GM12878 (cell line): ENCODE measurements around the gene ECI1. TPM values are rescaled to one million over a fixed set of nuclear protein-coding genes. Genes with fewer than 3 reads are reported as not detected.

ENCODE experiments used
- ATAC-seq: fragments of 200-7000 bp; cut with Tn5 transposase; 3 replicates; pipeline ENCODE4 v1.9.1; 2020; ENCODE audit warnings: mild to moderate bottlenecking, moderate library complexity
- BruUV-seq: library from RNA; stranded (reverse); fragments of 400-500 nt; replicated peaks from 2 replicates; lab custom pipeline; 2021; lab: Mats Ljungman, UMichigan
- CTCF ChIA-PET: fragments of 300-600 bp; sonication (Branson Sonifier 250); formaldehyde crosslinking; extraction: SDS; loops from one replicate; lab custom pipeline; 2021; ENCODE audit warnings: inconsistent platforms; lab: Yijun Ruan, JAX
- POLR2A ChIA-PET: fragments of 350-600 bp; formaldehyde crosslinking; extraction: SDS; loops from one replicate; lab custom pipeline; 2021; ENCODE audit warnings: inconsistent platforms; lab: Charles Lee
- RAD21 ChIA-PET: fragments of 300-600 bp; sonication (Branson Sonifier 250); formaldehyde crosslinking; loops from one replicate; lab custom pipeline; 2023; ENCODE audit warnings: antibody characterized with exemption; ENCODE audit not compliant: unreplicated experiment; lab: Charles Lee
- SMC1A ChIA-PET: fragments of 300-600 bp; sonication (Branson Sonifier 250); formaldehyde crosslinking; loops from one replicate; lab custom pipeline; 2023; ENCODE audit not compliant: unreplicated experiment, uncharacterized antibody; lab: Charles Lee
- DNase-seq: peaks from one replicate; pipeline ENCODE4 v3.0.0-alpha.2; 2011; ENCODE audit warnings: low read depth, low spot score
- FAIRE-seq: peaks from 3 replicates; lab custom pipeline; 2011; peaks lifted over from hg19 to GRCh38; lab: Jason Lieb, UNC
- H2AFZ ChIP-seq: 2 replicates; pipeline ENCODE4 v1.6.0; 2011; ENCODE audit warnings: low read depth, low read length, control low read depth; ENCODE audit not compliant: control insufficient read depth
- H3K27ac ChIP-seq: 2 replicates; pipeline ENCODE4 v1.5.1; 2011; ENCODE audit warnings: control low read depth; ENCODE audit not compliant: control insufficient read depth, insufficient read depth
- H3K27me3 ChIP-seq, 2 experiments: replicated peaks in 1 of 2; 2 replicates each; pipeline versions ENCODE4 v1.6.0 to v1.6.1; 2011; ENCODE audit warnings: low read length in 1 of 2; ENCODE audit not compliant: control insufficient read depth in 2 of 2, insufficient read depth in 2 of 2
- H3K36me3 ChIP-seq, 2 experiments: 2 replicates each; pipeline ENCODE4 v1.5.1; 2011; ENCODE audit warnings: low read length in 1 of 2; ENCODE audit not compliant: control insufficient read depth in 2 of 2, insufficient read depth in 2 of 2
- H3K4me1 ChIP-seq: 2 replicates; pipeline ENCODE4 v1.6.1; 2011; ENCODE audit warnings: mild to moderate bottlenecking, low read length, moderate library complexity, mixed read lengths; ENCODE audit not compliant: control insufficient read depth, insufficient read depth
- H3K4me2 ChIP-seq: 2 replicates; pipeline ENCODE4 v1.6.0; 2011; ENCODE audit warnings: control low read depth; ENCODE audit not compliant: control insufficient read depth, insufficient read depth
- H3K4me3 ChIP-seq: fragments of 200-600 bp; sonication (generic); 2 replicates; pipeline ENCODE4 v1.5.1; 2016
- H3K79me2 ChIP-seq: 2 replicates; pipeline ENCODE4 v1.6.0; 2011; ENCODE audit warnings: low read length; ENCODE audit not compliant: control insufficient read depth, insufficient read depth
- H3K9ac ChIP-seq: 2 replicates; pipeline ENCODE4 v1.8.0; 2011; ENCODE audit warnings: low read length, control low read depth, mixed read lengths; ENCODE audit not compliant: control insufficient read depth, insufficient read depth
- H3K9me3 ChIP-seq: replicated peaks from 3 replicates; pipeline ENCODE4 v1.5.1; 2011; ENCODE audit warnings: mild to moderate bottlenecking, low read length; ENCODE audit not compliant: control insufficient read depth, insufficient read depth
- H4K20me1 ChIP-seq: 2 replicates; pipeline ENCODE4 v1.6.0; 2011; ENCODE audit not compliant: control insufficient read depth, insufficient read depth
- BMI1 ChIP-seq: fragments of 450-650 bp; IDR thresholded peaks from 2 replicates; pipeline ENCODE4 v1.6.1; 2016; ENCODE audit warnings: mild to moderate bottlenecking, moderate library complexity, borderline replicate concordance
- BRCA1 ChIP-seq: IDR thresholded peaks from 2 replicates; pipeline ENCODE4 v1.6.1; 2011; ENCODE audit warnings: low read depth, low read length, improper control_type of control experiment
- EED ChIP-seq: sonication (generic); IDR thresholded peaks from 2 replicates; pipeline ENCODE4 v1.6.1; 2016; ENCODE audit warnings: antibody characterized with exemption, low read depth
- HCFC1 ChIP-seq: fragments of 150-350 bp; IDR thresholded peaks from 2 replicates; pipeline ENCODE4 v1.6.1; 2014; ENCODE audit warnings: low read length
- NFXL1 ChIP-seq: fragments of 450-650 bp; IDR thresholded peaks from 2 replicates; pipeline ENCODE4 v1.6.1; 2017; ENCODE audit warnings: antibody characterized with exemption, mild to moderate bottlenecking, borderline replicate concordance
- NR2C2 ChIP-seq: IDR thresholded peaks from 2 replicates; pipeline ENCODE4 v1.6.1; 2011; ENCODE audit warnings: borderline replicate concordance, low read depth; ENCODE audit not compliant: control insufficient read depth, insufficient read length
- PAX8 ChIP-seq: fragments of 450-650 bp; IDR thresholded peaks from 2 replicates; pipeline ENCODE4 v1.6.1; 2017; ENCODE audit warnings: mild to moderate bottlenecking, moderate library complexity
- POLR2A ChIP-seq: IDR thresholded peaks from 2 replicates; pipeline ENCODE4 v1.6.1; 2011; ENCODE audit warnings: low read depth, mild to moderate bottlenecking, low read length
- POLR2AphosphoS5 ChIP-seq: IDR thresholded peaks from 2 replicates; pipeline ENCODE4 v1.6.1; 2011; ENCODE audit warnings: mild to moderate bottlenecking, low read length, inconsistent platforms
- ZNF207 ChIP-seq: fragments of 450-650 bp; IDR thresholded peaks from 2 replicates; pipeline ENCODE4 v1.6.1; 2014; ENCODE audit warnings: antibody characterized with exemption, mild to moderate bottlenecking, borderline replicate concordance
- ZNF274 ChIP-seq: IDR thresholded peaks from one replicate; pipeline ENCODE4 v1.8.0; 2011; ENCODE audit not compliant: insufficient read length, insufficient read depth
- ZZZ3 ChIP-seq: IDR thresholded peaks from 2 replicates; pipeline ENCODE4 v1.6.1; 2011; ENCODE audit warnings: low read depth; ENCODE audit not compliant: control insufficient read depth, insufficient read length
- WGBS: methylation state at CpG from one replicate; pipeline ENCODE4 v1.1.6; 2016; ENCODE audit warnings: low lambda C conversion rate; ENCODE audit not compliant: insufficient replicate concordance, insufficient coverage; ENCODE audit errors: missing lambda C conversion rate; 5-methylcytosine and 5-hydroxymethylcytosine counted together
- in situ Hi-C: fragments of 300-500 bp; cut with MboI; formaldehyde crosslinking; loops from 9 replicates; pipeline ENCODE4 v1.14.3; 2018; ENCODE audit warnings: mixed read lengths
- intact Hi-C: fragments of 100-400 bp; cut with micrococcal nuclease; formaldehyde crosslinking; loops from one replicate; pipeline ENCODE4 v1.14.2; 2022; ENCODE audit not compliant: unreplicated experiment
- polyA plus RNA-seq, 11 experiments: library from polyadenylated mRNA; depleted of rRNA in 4 of 11; unstranded in 6 of 11; stranded (reverse) in 5 of 11; fragments of >200 nt; fragmentation: Nextera tagmentation in 4 of 11; fragmentation: Illumina TruSeq in 1 of 11; extraction: Ambion mirVana in 4 of 11; extraction: Trizol in 1 of 11; gene quantifications; 1 replicate in 1 of 11; 2 replicates in 10 of 11; pipeline versions ENCODE4 v1.2.1 to v1.2.3, GENCODE V29; 2011 to 2016; ENCODE audit warnings: inconsistent platforms in 2 of 11, missing spikeins in 2 of 11, low read depth in 1 of 11
- total RNA-seq, 4 experiments: library from RNA; depleted of rRNA in 3 of 4; stranded (reverse); fragments of >200 nt in 3 of 4; fragmentation: Illumina TruSeq in 1 of 4; extraction: Trizol in 1 of 4; gene quantifications; 2 replicates each; pipeline versions ENCODE4 v1.2.1 to v1.2.3, GENCODE V29; 2013 to 2021
- TF ChIP-seq, protein P1 (sequence below): fragments of 450-650 bp; formaldehyde crosslinking; IDR thresholded peaks from 2 replicates; pipeline ENCODE4 v1.5.0; 2022; ENCODE audit warnings: mild to moderate bottlenecking, missing genetic modification characterization
- TF ChIP-seq, protein P2 (sequence below): fragments of 450-650 bp; IDR thresholded peaks from 2 replicates; pipeline ENCODE4 v1.6.1; 2017; ENCODE audit warnings: low read depth, mild to moderate bottlenecking, moderate library complexity
- TF ChIP-seq, protein P3 (sequence below): fragments of 450-650 bp; IDR thresholded peaks from 2 replicates; pipeline ENCODE4 v1.6.1; 2016; ENCODE audit warnings: mild to moderate bottlenecking

ECI1 gene
- total and polyA plus RNA-seq, 10 of the 15 experiments (the other 5 are each of a cell fraction or from before 2014, with no cell fraction given): 2.2 to 82.1 (median 24.8) TPM

DNA sequence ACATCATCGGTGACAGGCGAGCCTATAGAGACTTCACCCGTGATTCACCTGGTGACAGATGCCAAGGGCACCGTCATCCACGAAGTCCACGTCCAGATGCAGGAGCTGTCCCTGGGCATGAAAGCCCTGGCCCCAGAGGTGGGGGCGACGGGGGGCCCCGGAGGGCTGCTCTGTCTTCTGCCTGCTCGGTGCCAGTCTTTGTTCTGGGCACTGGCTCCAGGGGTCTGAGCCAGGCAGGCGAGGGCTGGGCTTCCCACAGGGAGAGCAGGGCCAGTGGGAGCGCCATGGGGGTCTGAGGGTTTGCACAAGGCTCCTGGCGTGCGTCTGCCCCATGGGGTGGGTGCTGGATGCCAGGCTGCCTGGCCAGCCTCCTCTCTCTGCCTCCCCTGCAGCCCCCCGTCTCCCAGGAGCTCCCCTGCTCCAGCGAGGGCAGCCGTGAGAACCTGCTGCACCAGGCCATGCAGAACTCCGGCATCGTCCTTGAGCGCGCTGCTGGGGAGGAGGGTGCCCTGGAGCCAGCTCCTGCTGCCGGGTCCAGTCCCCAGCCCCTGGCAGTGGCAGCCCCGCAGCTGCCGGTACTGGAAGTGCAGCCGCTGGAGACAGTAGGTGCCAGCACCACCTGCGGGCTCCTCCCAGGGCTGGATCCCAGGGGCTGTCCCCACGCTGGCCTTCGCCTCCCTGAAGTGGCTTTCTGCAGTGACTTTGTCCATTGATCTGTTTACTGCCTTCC is 18.2 kb downstream of the ECI1 start:
- Histone ChIP-seq H3K4me3 (no peak overlapping the region), H3K79me2 (no peaks in the 10 kb centered on the region), H2AFZ (no peak overlapping the region), H4K20me1 (no peaks in the 10 kb centered on the region), H3K4me1 (no peaks in the 10 kb centered on the region), H3K9me3 (no peaks in the 10 kb centered on the region)
- in situ Hi-C loops: no loop called here
- RAD21 ChIA-PET: no interaction called here
- FAIRE-seq (no peak), ATAC-seq (no peak; the same call in 2 of the 3 replicates), DNase-seq (no peak)
- SMC1A ChIA-PET: no interaction called here
- POLR2A ChIA-PET: no interaction called here
- CTCF ChIA-PET: no interaction called here
- 97% methylated on average over 28 of the region's 28 CpGs for WGBS
- intact Hi-C loops: no loop called here
- TF ChIP-seq BRCA1 (no peak), POLR2AphosphoS5 (0 out of 2 replicates have a peak, but pooled peaks have one; percentile 16), ZNF274 (no peak), EED (no peak), BMI1 (no peak), ZNF207 (no peak), ZZZ3 (no peak), HCFC1 (no peak), PAX8 (no peak), NR2C2 (no peak), NFXL1 (no peak), POLR2A (peak; percentile 26; the same call in 1 of the 2 replicates)
- TF ChIP-seq, protein P1, sequence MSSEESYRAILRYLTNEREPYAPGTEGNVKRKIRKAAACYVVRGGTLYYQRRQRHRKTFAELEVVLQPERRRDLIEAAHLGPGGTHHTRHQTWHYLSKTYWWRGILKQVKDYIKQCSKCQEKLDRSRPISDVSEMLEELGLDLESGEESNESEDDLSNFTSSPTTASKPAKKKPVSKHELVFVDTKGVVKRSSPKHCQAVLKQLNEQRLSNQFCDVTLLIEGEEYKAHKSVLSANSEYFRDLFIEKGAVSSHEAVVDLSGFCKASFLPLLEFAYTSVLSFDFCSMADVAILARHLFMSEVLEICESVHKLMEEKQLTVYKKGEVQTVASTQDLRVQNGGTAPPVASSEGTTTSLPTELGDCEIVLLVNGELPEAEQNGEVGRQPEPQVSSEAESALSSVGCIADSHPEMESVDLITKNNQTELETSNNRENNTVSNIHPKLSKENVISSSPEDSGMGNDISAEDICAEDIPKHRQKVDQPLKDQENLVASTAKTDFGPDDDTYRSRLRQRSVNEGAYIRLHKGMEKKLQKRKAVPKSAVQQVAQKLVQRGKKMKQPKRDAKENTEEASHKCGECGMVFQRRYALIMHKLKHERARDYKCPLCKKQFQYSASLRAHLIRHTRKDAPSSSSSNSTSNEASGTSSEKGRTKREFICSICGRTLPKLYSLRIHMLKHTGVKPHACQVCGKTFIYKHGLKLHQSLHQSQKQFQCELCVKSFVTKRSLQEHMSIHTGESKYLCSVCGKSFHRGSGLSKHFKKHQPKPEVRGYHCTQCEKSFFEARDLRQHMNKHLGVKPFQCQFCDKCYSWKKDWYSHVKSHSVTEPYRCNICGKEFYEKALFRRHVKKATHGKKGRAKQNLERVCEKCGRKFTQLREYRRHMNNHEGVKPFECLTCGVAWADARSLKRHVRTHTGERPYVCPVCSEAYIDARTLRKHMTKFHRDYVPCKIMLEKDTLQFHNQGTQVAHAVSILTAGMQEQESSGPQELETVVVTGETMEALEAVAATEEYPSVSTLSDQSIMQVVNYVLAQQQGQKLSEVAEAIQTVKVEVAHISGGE (CRISPR knock-in tag): no peak
- TF ChIP-seq, protein P2, sequence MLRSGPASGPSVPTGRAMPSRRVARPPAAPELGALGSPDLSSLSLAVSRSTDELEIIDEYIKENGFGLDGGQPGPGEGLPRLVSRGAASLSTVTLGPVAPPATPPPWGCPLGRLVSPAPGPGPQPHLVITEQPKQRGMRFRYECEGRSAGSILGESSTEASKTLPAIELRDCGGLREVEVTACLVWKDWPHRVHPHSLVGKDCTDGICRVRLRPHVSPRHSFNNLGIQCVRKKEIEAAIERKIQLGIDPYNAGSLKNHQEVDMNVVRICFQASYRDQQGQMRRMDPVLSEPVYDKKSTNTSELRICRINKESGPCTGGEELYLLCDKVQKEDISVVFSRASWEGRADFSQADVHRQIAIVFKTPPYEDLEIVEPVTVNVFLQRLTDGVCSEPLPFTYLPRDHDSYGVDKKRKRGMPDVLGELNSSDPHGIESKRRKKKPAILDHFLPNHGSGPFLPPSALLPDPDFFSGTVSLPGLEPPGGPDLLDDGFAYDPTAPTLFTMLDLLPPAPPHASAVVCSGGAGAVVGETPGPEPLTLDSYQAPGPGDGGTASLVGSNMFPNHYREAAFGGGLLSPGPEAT: no peak
- TF ChIP-seq, protein P3, sequence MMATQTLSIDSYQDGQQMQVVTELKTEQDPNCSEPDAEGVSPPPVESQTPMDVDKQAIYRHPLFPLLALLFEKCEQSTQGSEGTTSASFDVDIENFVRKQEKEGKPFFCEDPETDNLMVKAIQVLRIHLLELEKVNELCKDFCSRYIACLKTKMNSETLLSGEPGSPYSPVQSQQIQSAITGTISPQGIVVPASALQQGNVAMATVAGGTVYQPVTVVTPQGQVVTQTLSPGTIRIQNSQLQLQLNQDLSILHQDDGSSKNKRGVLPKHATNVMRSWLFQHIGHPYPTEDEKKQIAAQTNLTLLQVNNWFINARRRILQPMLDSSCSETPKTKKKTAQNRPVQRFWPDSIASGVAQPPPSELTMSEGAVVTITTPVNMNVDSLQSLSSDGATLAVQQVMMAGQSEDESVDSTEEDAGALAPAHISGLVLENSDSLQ: no peak
- TF ChIP-seq, all 136 proteins: peak for 2
- no peak overlapping the region for H3K9ac ChIP-seq
- no TSS peak for BruUV-seq
- no peaks in the 10 kb centered on the region for H3K27me3 ChIP-seq
- no peak overlapping the region for H3K27ac ChIP-seq
- H3K4me2 ChIP-seq: no peak overlapping the region
- H3K36me3 ChIP-seq: peaks cover 4 to 46% of the 10 kb centered on the region in 2 experiments; a peak in 3 of 4 replicates
